Breast epithelium (tissue), 4 donors: ENCODE results near the gene BTF3. TPM values are rescaled to one million over a fixed set of nuclear protein-coding genes. Genes with fewer than 3 reads are reported as not detected.

Experiments used
- DNase-seq, 2 donors: peaks; one replicate each; pipeline ENCODE4 v3.0.0-alpha.2; 2019; ENCODE audit warnings: low spot score in 2 of 2
- H3K27ac ChIP-seq, 2 donors: fragments of 200-600 bp; sonication (generic) in 1 of 2; one replicate each; pipeline ENCODE4 v1.5.1; 2016 to 2019; ENCODE audit warnings: mild to moderate bottlenecking in 1 of 2
- H3K27me3 ChIP-seq, 2 donors: fragments of 200-600 bp; sonication (generic) in 1 of 2; one replicate each; pipeline versions ENCODE4 v1.5.1 to v1.6.0; 2017 to 2019; ENCODE audit warnings: control low read depth in 1 of 2, mild to moderate bottlenecking in 1 of 2
- H3K36me3 ChIP-seq: fragments of 200-600 bp; one replicate; pipeline ENCODE4 v1.5.1; 2019
- H3K4me1 ChIP-seq, 2 donors: fragments of 200-600 bp; sonication (generic); one replicate each; pipeline ENCODE4 v1.5.1; 2016 to 2019; ENCODE audit warnings: control low read depth in 1 of 2
- H3K4me3 ChIP-seq, 3 donors: fragments of 200-600 bp; sonication (generic); 1 replicate in 2 of 3; 2 replicates in 1 of 3; pipeline ENCODE4 v1.5.1; 2016 to 2019; ENCODE audit warnings: mild to moderate bottlenecking in 3 of 3, moderate library complexity in 2 of 3
- H3K9me3 ChIP-seq, 2 donors: fragments of 200-600 bp; sonication (generic) in 1 of 2; one replicate each; pipeline ENCODE4 v1.5.1; 2016 to 2019; ENCODE audit warnings: control low read depth in 1 of 2
- POLR2A ChIP-seq: fragments of 450-650 bp; IDR thresholded peaks from one replicate; pipeline ENCODE4 v1.6.1; 2016; ENCODE audit warnings: antibody characterized with exemption, mild to moderate bottlenecking, moderate library complexity
- POLR2AphosphoS5 ChIP-seq, 3 donors: sonication (generic); formaldehyde crosslinking; IDR thresholded peaks; one replicate each; pipeline ENCODE4 v1.6.1; 2017; ENCODE audit warnings: antibody characterized with exemption in 3 of 3
- intact Hi-C: fragments of 100-400 bp; cut with DNase I; formaldehyde crosslinking; loops from one replicate; pipeline ENCODE4 v1.15.1; 2023; ENCODE audit warnings: low total_unique reads
- total RNA-seq, 3 donors: library from RNA; depleted of rRNA; stranded (reverse); fragments of >200 nt; gene quantifications; one replicate each; pipeline ENCODE4 v1.1.0, GENCODE V29; 2016
- TF ChIP-seq, protein P1 (sequence below), 3 donors: fragments of 450-650 bp; IDR thresholded peaks; one replicate each; pipeline ENCODE4 v1.5.1; 2016 to 2017; ENCODE audit warnings: antibody characterized with exemption in 3 of 3, mild to moderate bottlenecking in 3 of 3, moderate library complexity in 3 of 3

Gene BTF3
- total RNA-seq, 3 donors from 2014 or later, result 503 to 575 (median 519) TPM

DNA sequence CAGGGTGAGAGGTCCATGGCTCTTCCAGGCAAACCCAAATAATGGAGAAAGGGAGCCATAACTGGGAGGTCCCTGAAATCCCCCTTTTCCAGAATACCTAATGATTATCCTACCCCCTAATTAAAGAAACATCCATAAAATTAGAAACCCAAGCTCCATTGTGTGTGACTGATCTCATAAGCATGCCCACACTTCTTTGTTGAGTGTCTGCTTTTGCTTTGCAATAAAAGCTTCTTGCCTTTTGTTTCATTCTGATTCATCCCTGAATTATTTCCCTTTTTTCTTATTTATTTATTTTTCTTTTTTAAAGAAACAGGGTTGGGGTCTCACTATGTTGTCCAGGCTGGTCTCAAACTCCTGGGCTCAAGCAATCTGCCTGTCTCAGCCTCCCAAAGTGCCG, 33.1 kb downstream of the BTF3 start:
- intact Hi-C loops, result no loop called here
- H3K4me3 ChIP-seq, result no peak overlapping the region
- H3K27me3 ChIP-seq, result no peaks in the 10 kb centered on the region
- no peak overlapping the region for H3K27ac ChIP-seq
- TF ChIP-seq POLR2A (no peak), POLR2AphosphoS5 (IDR thresholded peaks at IDR 0.05) (no peak)
- TF ChIP-seq, protein P1, sequence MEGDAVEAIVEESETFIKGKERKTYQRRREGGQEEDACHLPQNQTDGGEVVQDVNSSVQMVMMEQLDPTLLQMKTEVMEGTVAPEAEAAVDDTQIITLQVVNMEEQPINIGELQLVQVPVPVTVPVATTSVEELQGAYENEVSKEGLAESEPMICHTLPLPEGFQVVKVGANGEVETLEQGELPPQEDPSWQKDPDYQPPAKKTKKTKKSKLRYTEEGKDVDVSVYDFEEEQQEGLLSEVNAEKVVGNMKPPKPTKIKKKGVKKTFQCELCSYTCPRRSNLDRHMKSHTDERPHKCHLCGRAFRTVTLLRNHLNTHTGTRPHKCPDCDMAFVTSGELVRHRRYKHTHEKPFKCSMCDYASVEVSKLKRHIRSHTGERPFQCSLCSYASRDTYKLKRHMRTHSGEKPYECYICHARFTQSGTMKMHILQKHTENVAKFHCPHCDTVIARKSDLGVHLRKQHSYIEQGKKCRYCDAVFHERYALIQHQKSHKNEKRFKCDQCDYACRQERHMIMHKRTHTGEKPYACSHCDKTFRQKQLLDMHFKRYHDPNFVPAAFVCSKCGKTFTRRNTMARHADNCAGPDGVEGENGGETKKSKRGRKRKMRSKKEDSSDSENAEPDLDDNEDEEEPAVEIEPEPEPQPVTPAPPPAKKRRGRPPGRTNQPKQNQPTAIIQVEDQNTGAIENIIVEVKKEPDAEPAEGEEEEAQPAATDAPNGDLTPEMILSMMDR (IDR thresholded peaks at IDR 0.05), result no peak
- H3K36me3 ChIP-seq, result no peaks in the 10 kb centered on the region
- DNase-seq, result no peak
- no peaks in the 10 kb centered on the region for H3K4me1 ChIP-seq
- H3K9me3 ChIP-seq, result no peaks in the 10 kb centered on the region

DNA sequence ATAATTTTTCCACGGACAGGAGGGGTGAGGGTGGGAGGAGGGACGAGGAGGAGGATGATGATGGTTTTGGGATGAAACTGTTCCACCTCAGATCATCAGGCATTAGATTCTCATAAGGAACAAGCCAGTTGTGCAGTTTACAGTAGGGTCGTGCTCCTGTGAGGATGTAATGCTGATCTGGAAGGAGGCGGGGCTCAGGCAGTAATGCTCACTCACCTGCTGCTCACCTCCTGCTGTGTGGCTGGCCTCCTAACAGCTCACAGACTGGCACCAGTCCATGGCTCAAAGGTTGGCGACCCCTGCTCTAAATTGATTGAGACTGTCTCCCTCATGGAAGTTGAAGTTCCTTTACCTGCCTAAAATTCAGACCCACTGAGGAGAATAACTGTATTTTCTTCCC, 34.0 kb downstream of the BTF3 start:
- no peaks in the 10 kb centered on the region for H3K36me3 ChIP-seq
- no peaks in the 10 kb centered on the region for H3K27me3 ChIP-seq
- no peak for TF ChIP-seq POLR2AphosphoS5 (IDR thresholded peaks at IDR 0.05)
- TF ChIP-seq POLR2A, result no peak
- TF ChIP-seq, protein P1 (IDR thresholded peaks at IDR 0.05), result no peak
- no peak for DNase-seq
- no peaks in the 10 kb centered on the region for H3K4me1 ChIP-seq
- no peaks in the 10 kb centered on the region for H3K9me3 ChIP-seq
- no peak overlapping the region for H3K27ac ChIP-seq
- H3K4me3 ChIP-seq, result no peak overlapping the region
- intact Hi-C loops, result no loop called here

DNA sequence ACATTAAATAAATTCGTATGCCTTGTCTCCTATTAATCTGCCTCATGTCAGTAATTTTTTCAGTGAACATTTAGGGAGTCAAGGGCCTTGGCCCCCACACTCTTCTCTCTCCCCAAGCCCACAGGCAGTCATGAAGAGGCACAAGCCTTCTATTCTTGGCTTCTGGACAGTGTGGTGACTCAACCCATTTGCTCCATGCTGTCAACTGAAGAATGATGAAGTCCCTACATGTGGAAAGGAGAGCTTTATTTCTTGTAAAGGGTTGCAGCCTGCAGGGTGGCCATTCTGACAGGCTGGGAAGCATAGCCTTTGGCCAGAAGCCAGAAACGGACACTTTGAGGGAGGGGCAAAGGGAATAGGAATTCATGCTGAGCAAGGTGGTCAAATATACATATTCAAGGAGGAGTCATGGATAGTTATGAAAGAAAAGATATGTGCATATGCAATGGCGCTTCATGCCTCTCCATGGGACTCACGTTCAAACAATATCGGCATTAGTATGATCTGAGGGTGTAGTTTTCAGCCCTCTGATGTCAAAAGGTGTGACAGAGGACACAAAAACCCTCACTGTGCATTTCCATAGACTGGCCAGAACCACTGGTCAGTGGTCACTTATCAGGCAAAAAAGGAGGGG, 35.9 kb downstream of the BTF3 start:
- Histone ChIP-seq H3K4me1 (no peaks in the 10 kb centered on the region), H3K27me3 (no peaks in the 10 kb centered on the region), H3K9me3 (no peaks in the 10 kb centered on the region), H3K27ac (no peak overlapping the region), H3K4me3 (no peak overlapping the region), H3K36me3 (no peaks in the 10 kb centered on the region)
- TF ChIP-seq POLR2A, result no peak
- TF ChIP-seq, protein P1 (IDR thresholded peaks at IDR 0.05), result no peak
- TF ChIP-seq POLR2AphosphoS5 (IDR thresholded peaks at IDR 0.05), result no peak
- intact Hi-C loops, result no loop called here
- DNase-seq, result no peak

DNA sequence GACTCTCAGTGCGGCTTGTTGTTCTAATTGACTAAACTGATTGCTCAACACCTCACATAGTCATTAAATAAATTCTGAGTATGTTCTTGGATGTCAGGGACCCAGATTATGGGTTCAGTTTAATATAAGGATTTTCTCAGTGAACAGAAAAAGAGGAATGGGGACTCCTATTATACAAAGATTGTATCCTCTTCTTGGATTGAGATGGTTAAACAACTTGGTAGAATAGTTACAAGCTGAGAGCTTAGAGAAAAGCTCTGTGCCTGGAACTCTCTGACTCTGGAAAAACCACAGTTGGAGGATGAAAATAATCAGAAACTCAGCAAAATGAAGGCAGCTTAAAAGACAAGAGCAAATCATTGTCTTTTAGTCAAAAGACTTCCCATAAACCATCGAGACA, 36.7 kb downstream of the BTF3 start:
- intact Hi-C loops, result loop anchor here (5.0 kb wide), 1 partner anchor 308 kb away; no protein-coding TSS in a partner anchor
- Histone ChIP-seq H3K9me3 (no peaks in the 10 kb centered on the region), H3K27me3 (no peaks in the 10 kb centered on the region), H3K36me3 (no peaks in the 10 kb centered on the region), H3K4me1 (no peaks in the 10 kb centered on the region), H3K27ac (no peak overlapping the region), H3K4me3 (no peak overlapping the region)
- TF ChIP-seq, protein P1 (IDR thresholded peaks at IDR 0.05), result no peak
- TF ChIP-seq POLR2A, result no peak
- TF ChIP-seq POLR2AphosphoS5 (IDR thresholded peaks at IDR 0.05), result no peak
- no peak for DNase-seq

DNA sequence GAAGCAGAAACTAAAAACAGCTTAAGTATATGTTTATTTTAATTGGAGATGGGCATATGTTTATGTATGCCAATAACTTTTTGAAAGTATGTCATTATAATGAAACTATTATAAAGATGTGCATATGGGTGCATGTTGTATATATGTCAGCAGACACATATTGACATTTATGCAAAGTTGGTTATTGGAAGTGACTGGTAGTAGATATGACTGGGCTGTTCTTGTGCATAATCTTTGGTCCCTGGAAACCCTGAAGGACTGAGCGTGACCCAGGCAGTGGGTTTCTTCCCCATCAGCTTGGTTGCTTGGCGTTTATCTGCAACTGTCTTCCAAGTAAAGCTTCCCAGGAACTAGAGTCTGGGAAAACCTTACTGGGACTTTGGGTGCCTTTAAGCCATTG, 41.5 kb downstream of the BTF3 start:
- no peaks in the 10 kb centered on the region for H3K9me3 ChIP-seq
- TF ChIP-seq, protein P1 (IDR thresholded peaks at IDR 0.05), result no peak
- TF ChIP-seq POLR2A (no peak), POLR2AphosphoS5 (IDR thresholded peaks at IDR 0.05) (no peak)
- H3K4me1 ChIP-seq, result no peaks in the 10 kb centered on the region
- H3K27me3 ChIP-seq, result no peaks in the 10 kb centered on the region
- no peak overlapping the region for H3K4me3 ChIP-seq
- no peak overlapping the region for H3K27ac ChIP-seq
- no peak for DNase-seq
- intact Hi-C loops, result loop anchor here (5.0 kb wide), 1 partner anchor 312 kb away; no protein-coding TSS in a partner anchor
- no peaks in the 10 kb centered on the region for H3K36me3 ChIP-seq
